ENCODE data around the gene GPX2. TPM values are rescaled to one million over a fixed set of nuclear protein-coding genes. Genes with fewer than 3 reads are reported as not detected.

GPX2 gene
- total and polyA plus RNA-seq, 9 donors, result 0.24 to 1.3 (median 0.39) TPM; not detected in 1

- Histone ChIP-seq H3K36me3 (ENCODE audit: control insufficient read depth, insufficient read depth, low read length) (peaks cover 2% of the 10 kb centered on the region), H3K9me3 (replicated peaks; ENCODE audit: control insufficient read depth, low read depth, low read length) (no peaks in the 10 kb centered on the region), H3K27ac (ENCODE audit: low read length) (no peak overlapping the region), H3K4me3 (ENCODE audit: low read length) (no peak overlapping the region), H3K27me3 (ENCODE audit: control insufficient read depth, insufficient read depth, low read length) (peaks cover 3% of the 10 kb centered on the region), H3K4me1 (ENCODE audit: control insufficient read depth, insufficient read depth, low read length) (peaks cover 36% of the 10 kb centered on the region)
- WGBS (ENCODE audit: insufficient coverage), result 45% methylated on average over 5 of the region's 8 CpGs
- DNase-seq, result no peak
Measured at GRCh38 chr14:64973026-64973442, 30.5 kb upstream of the GPX2 start.

- Histone ChIP-seq H3K27ac (ENCODE audit: low read length) (no peak within 1 kb of the TSS), H3K9me3 (replicated peaks; ENCODE audit: control insufficient read depth, low read depth, low read length) (no peaks in the 10 kb centered on the region)
Measured at GRCh38 chr14:64971943-64972791, 29.6 kb upstream of the GPX2 start, which contains the start of gene RAB15. Gene RAB15, minus strand, starts transcription at chr14:64972336. Its CDS starts 260 bp downstream, at chr14:64972076.

GRCh38 chr14:64971491-64971942 is 29.0 kb upstream of the GPX2 start:
- no peaks in the 10 kb centered on the region for H3K9me3 ChIP-seq (replicated peaks; ENCODE audit: control insufficient read depth, low read depth, low read length)
- no peaks in the 10 kb centered on the region for H3K27me3 ChIP-seq (ENCODE audit: control insufficient read depth, insufficient read depth, low read length)
- peak; percentile 26 for DNase-seq
- WGBS (ENCODE audit: insufficient coverage), result 0% methylated on average over 11 of the region's 31 CpGs
- H3K4me1 ChIP-seq (ENCODE audit: control insufficient read depth, insufficient read depth, low read length), result peaks cover 40% of the 10 kb centered on the region
- H3K36me3 ChIP-seq (ENCODE audit: control insufficient read depth, insufficient read depth, low read length), result peaks cover 2% of the 10 kb centered on the region
- no peak overlapping the region for H3K27ac ChIP-seq (ENCODE audit: low read length)
- H3K4me3 ChIP-seq (ENCODE audit: low read length), result peak overlapping the region; percentile 57

More at GRCh38 chr14:64971943-64972791, 29.6 kb upstream of the GPX2 start, which contains the start of gene RAB15:
- Histone ChIP-seq H3K36me3 (ENCODE audit: control insufficient read depth, insufficient read depth, low read length) (peaks cover 2% of the 10 kb centered on the region), H3K4me1 (ENCODE audit: control insufficient read depth, insufficient read depth, low read length) (peaks cover 40% of the 10 kb centered on the region), H3K4me3 (ENCODE audit: low read length) (peak within 1 kb of the TSS; percentile 57), H3K27me3 (ENCODE audit: control insufficient read depth, insufficient read depth, low read length) (peaks cover 2% of the 10 kb centered on the region)
- 0% methylated on average over 75 of the region's 96 CpGs for WGBS (ENCODE audit: insufficient coverage)
- DNase-seq, result peak; percentile 78

- Histone ChIP-seq H3K27ac (ENCODE audit: low read length) (peak overlapping the region; percentile 47), H3K4me3 (ENCODE audit: low read length) (peak overlapping the region; percentile 57), H3K27me3 (ENCODE audit: control insufficient read depth, insufficient read depth, low read length) (no peaks in the 10 kb centered on the region), H3K4me1 (ENCODE audit: control insufficient read depth, insufficient read depth, low read length) (peaks cover 40% of the 10 kb centered on the region), H3K36me3 (ENCODE audit: control insufficient read depth, insufficient read depth, low read length) (peaks cover 2% of the 10 kb centered on the region), H3K9me3 (replicated peaks; ENCODE audit: control insufficient read depth, low read depth, low read length) (no peaks in the 10 kb centered on the region)
- 30% methylated on average over 5 of the region's 8 CpGs for WGBS (ENCODE audit: insufficient coverage)
- peak; percentile 64 for DNase-seq
Measured at GRCh38 chr14:64970776-64971477, 28.4 kb upstream of the GPX2 start.

GRCh38 chr14:64970041-64970440 is 27.5 kb upstream of the GPX2 start:
- 75% methylated on average over 3 of the region's 3 CpGs for WGBS (ENCODE audit: insufficient coverage)
- Histone ChIP-seq H3K4me1 (ENCODE audit: control insufficient read depth, insufficient read depth, low read length) (peaks cover 40% of the 10 kb centered on the region), H3K27ac (ENCODE audit: low read length) (peak overlapping the region; percentile 47), H3K36me3 (ENCODE audit: control insufficient read depth, insufficient read depth, low read length) (peaks cover 2% of the 10 kb centered on the region), H3K9me3 (replicated peaks; ENCODE audit: control insufficient read depth, low read depth, low read length) (no peaks in the 10 kb centered on the region), H3K27me3 (ENCODE audit: control insufficient read depth, insufficient read depth, low read length) (no peaks in the 10 kb centered on the region), H3K4me3 (ENCODE audit: low read length) (no peak overlapping the region)
- peak; percentile 25 for DNase-seq

- H3K27ac ChIP-seq (ENCODE audit: low read length), result no peak overlapping the region
- 57% methylated on average over 2 of the region's 6 CpGs for WGBS (ENCODE audit: insufficient coverage)
Measured at GRCh38 chr14:64968651-64969050, 26.1 kb upstream of the GPX2 start.

GRCh38 chr14:64968167-64968566 is 25.6 kb upstream of the GPX2 start:
- Histone ChIP-seq H3K27ac (ENCODE audit: low read length) (no peak overlapping the region), H3K4me1 (ENCODE audit: control insufficient read depth, insufficient read depth, low read length) (peaks cover 40% of the 10 kb centered on the region), H3K4me3 (ENCODE audit: low read length) (no peak overlapping the region), H3K9me3 (replicated peaks; ENCODE audit: control insufficient read depth, low read depth, low read length) (no peaks in the 10 kb centered on the region), H3K27me3 (ENCODE audit: control insufficient read depth, insufficient read depth, low read length) (no peaks in the 10 kb centered on the region), H3K36me3 (ENCODE audit: control insufficient read depth, insufficient read depth, low read length) (peaks cover 2% of the 10 kb centered on the region)
- WGBS (ENCODE audit: insufficient coverage), result 71% methylated on average over 7 of the region's 7 CpGs
- no peak for DNase-seq

More at GRCh38 chr14:64968651-64969050, 26.1 kb upstream of the GPX2 start:
- DNase-seq, result no peak
- H3K9me3 ChIP-seq (replicated peaks; ENCODE audit: control insufficient read depth, low read depth, low read length), result no peaks in the 10 kb centered on the region
- peaks cover 2% of the 10 kb centered on the region for H3K36me3 ChIP-seq (ENCODE audit: control insufficient read depth, insufficient read depth, low read length)
- no peak overlapping the region for H3K4me3 ChIP-seq (ENCODE audit: low read length)
- no peaks in the 10 kb centered on the region for H3K27me3 ChIP-seq (ENCODE audit: control insufficient read depth, insufficient read depth, low read length)
- H3K4me1 ChIP-seq (ENCODE audit: control insufficient read depth, insufficient read depth, low read length), result peaks cover 40% of the 10 kb centered on the region

GRCh38 chr14:64966976-64967375 is 24.4 kb upstream of the GPX2 start:
- Histone ChIP-seq H3K4me3 (ENCODE audit: low read length) (no peak overlapping the region), H3K36me3 (ENCODE audit: control insufficient read depth, insufficient read depth, low read length) (peaks cover 2% of the 10 kb centered on the region), H3K4me1 (ENCODE audit: control insufficient read depth, insufficient read depth, low read length) (peaks cover 37% of the 10 kb centered on the region), H3K27ac (ENCODE audit: low read length) (no peak overlapping the region), H3K27me3 (ENCODE audit: control insufficient read depth, insufficient read depth, low read length) (no peaks in the 10 kb centered on the region), H3K9me3 (replicated peaks; ENCODE audit: control insufficient read depth, low read depth, low read length) (no peaks in the 10 kb centered on the region)
- no peak for DNase-seq
- WGBS (ENCODE audit: insufficient coverage), result no CpG with 5 or more reads among the region's 2 CpGs

GRCh38 chr14:64965356-64966000 is 22.9 kb upstream of the GPX2 start:
- Histone ChIP-seq H3K36me3 (ENCODE audit: control insufficient read depth, insufficient read depth, low read length) (peaks cover 2% of the 10 kb centered on the region), H3K27me3 (ENCODE audit: control insufficient read depth, insufficient read depth, low read length) (no peaks in the 10 kb centered on the region), H3K4me3 (ENCODE audit: low read length) (no peak overlapping the region), H3K4me1 (ENCODE audit: control insufficient read depth, insufficient read depth, low read length) (peaks cover 37% of the 10 kb centered on the region), H3K9me3 (replicated peaks; ENCODE audit: control insufficient read depth, low read depth, low read length) (no peaks in the 10 kb centered on the region), H3K27ac (ENCODE audit: low read length) (no peak overlapping the region)
- WGBS (ENCODE audit: insufficient coverage), result 82% methylated on average over 8 of the region's 15 CpGs
- DNase-seq, result no peak

- peaks cover 2% of the 10 kb centered on the region for H3K36me3 ChIP-seq (ENCODE audit: control insufficient read depth, insufficient read depth, low read length)
- no CpG with 5 or more reads among the region's 1 CpG for WGBS (ENCODE audit: insufficient coverage)
Measured at GRCh38 chr14:64963611-64964010, 21.1 kb upstream of the GPX2 start.

More at GRCh38 chr14:64963611-64964010, 21.1 kb upstream of the GPX2 start:
- Histone ChIP-seq H3K9me3 (replicated peaks; ENCODE audit: control insufficient read depth, low read depth, low read length) (no peaks in the 10 kb centered on the region), H3K4me3 (ENCODE audit: low read length) (no peak overlapping the region), H3K27me3 (ENCODE audit: control insufficient read depth, insufficient read depth, low read length) (no peaks in the 10 kb centered on the region), H3K4me1 (ENCODE audit: control insufficient read depth, insufficient read depth, low read length) (peaks cover 25% of the 10 kb centered on the region), H3K27ac (ENCODE audit: low read length) (no peak overlapping the region)
- DNase-seq, result no peak
